M059J (cell line): ENCODE measurements around the gene AP5Z1. TPM values are rescaled to one million over a fixed set of nuclear protein-coding genes. Genes with fewer than 3 reads are reported as not detected.

Source experiments
- DNase-seq: peaks from one replicate; pipeline ENCODE4 v3.0.0-alpha.2; 2012; ENCODE audit warnings: low read depth
- total RNA-seq: library from RNA; depleted of rRNA; stranded (reverse); fragments of >200 nt; shearing (Covaris generic); gene quantifications from 2 replicates; pipeline ENCODE4 v1.2.3, GENCODE V29; 2014

The AP5Z1 gene
- total RNA-seq, 1 experiment from 2014 or later: 22.7 TPM

DNA sequence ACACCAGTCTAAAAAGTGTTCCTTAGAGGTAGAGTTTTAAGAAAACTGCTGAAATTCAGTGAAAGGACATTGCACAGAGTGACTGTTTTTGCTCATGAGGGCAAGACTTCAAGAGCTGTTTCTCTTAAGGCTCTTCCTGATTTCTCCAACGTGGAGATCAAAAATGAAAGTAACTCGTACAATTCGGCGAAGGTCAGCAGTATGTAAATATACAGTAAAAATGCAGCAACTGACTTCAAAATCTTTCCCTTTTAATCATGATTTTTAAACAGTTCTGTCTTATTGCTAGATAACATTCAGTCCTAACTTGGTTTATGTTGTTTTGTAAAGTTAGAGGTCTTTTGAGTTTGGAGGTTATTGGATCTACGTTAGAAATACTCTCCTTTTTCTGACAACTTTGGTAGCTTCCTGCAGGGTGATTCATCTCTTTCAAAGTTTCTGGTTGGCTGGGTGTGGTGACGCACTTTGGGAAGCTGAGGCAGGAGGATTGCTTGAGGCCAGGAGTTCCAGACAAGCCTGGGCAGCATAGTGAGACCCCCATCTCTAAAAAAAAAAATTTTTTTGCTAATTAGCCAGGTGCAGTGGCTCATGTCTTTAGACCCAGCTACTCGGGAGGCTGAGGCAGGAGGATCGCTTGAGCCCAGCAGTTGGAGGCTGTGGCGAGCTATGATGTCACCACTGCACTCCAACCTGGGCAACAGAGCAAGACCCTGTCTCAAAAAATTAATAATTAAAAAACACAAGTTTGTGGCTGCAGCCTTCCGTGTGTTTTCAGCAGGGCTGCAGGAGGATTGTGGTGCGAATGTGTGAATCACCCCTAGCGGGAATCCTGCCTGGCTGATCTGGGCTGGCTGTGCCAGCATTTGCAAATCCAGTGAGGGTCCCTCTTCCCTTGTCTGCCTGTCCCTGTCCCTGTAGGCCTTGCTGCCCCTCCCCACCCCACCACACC, 29.2 kb upstream of the AP5Z1 start:
- peak; percentile 18 for DNase-seq

DNA sequence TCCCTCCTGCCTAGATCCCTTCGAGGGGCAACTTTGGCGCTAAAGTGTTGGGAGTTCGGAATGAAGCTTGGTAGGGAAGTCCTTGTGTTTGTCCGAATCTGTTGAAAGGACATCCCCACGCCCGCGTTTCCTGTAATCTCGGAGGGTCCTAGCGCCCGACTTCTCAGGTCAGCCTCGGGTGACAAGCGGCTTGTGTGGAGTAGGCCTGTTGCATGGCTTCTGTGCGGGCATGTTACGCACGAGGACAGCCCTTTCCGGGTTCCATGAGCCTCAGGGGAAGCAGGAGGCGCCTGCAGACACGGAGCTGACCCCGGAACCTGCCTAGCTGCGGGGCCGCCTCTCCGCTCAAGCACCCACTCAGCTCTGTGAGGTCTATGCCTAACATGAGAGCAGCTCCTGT, 28.4 kb upstream of the AP5Z1 start:
- no peak for DNase-seq

DNA sequence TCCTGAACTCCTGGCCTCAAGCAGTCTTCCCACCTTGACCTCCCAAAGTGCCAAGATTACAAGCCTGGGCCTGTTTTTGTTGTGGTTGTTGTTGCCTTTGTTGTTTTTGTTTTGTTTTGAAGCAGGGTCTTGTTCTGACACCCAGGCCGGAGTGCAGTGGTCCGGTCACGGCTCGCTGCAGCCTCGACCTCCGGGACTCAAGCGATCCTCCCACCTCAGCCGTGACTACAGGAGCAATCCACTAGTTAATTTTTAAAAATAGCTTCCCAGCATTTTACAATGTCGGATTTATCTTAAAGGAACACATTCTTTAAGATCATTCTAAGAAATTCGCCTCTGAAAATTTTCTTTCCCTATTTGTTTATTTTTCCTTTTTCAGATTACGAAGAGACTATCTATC, 27.7 kb upstream of the AP5Z1 start:
- no peak for DNase-seq

DNA sequence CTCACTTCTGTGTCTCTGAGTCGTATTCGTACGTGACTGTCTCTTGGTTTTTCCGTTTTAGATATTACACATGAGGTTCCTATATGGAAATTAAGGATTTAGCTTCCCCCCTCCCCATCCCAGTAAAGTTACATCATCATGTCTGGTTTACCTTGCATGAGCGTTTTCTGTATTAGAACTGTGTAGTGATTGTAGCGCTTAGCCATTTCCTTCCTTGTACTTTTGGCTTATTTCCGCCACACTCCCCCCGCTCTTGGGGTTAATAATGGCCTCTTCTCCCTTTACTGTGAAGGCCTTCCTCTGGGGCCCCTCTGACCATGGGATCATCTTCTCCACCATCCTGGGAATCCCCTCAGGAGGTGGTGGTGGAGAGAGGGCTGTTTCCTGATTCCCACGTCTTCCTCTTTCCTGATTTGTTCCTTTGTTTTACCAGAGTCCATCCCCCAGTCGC, 27.2 kb upstream of the AP5Z1 start:
- DNase-seq: no peak

DNA sequence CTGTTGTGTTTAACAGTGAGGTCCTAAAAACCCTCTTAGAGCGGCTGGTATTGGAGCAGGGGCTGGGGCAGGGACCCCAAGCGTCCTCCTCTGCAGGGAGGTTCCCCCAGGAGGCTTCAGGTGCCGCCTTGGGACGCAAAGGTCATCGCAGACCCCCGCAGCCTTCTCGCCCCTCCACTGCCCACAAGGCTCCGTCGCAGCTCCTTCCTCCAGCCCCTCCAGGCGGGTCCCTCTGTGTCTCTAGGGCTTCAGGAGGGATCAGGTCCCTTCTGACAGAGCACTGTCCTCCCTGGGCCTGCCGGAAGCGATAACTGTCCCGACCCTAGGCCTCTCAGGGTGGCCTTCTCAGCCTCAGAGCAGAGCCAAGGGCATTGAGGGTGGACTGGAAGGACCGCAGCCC, 26.1 kb upstream of the AP5Z1 start:
- no peak for DNase-seq

DNA sequence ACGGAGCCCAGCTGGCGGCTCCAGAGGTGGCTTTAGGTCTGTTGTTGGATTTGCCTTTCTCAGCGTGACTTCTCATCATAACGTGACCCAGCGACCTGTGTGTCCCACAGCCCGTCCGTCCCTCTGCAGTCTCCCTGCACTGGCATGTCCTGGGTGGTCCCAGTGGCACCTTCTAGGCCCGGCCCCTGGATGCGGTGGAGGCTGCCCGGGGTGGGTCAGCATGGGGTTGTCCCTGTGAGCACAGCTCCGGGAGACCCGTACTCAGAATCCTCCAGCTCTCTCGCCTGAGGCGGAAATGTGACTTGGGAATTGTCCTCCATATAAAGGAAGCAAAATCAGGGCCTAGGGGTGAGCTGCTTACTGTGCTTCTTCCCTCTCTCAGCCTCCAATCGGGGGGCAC, 25.6 kb upstream of the AP5Z1 start:
- DNase-seq: no peak

DNA sequence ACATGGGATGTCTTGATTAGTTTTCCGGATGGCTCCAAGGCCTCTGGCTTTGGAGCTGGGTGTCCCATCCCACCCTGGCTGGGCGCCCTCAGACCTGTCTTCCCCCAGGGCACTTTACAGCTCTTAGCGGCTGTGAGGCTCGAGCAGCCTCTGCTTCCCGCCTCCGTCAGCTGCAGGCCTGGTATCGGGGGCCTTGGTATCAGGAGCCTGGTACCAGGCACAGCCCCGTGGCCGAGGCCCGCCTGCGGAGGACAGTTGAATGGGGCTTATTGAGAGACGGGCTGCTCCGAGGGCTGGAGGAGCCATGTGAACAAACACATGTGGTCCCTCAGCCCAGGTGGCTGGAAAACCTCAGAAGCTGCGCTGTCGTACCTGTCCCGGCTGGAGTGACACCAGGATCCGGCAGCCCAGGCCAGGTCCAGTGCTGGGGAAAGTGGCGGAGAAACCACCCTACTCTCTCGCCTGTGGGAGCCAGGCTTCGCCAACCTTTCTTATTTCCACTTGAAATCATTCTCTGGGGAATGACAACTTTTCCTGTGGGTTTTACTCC, 23.9 kb upstream of the AP5Z1 start:
- DNase-seq: no peak

DNA sequence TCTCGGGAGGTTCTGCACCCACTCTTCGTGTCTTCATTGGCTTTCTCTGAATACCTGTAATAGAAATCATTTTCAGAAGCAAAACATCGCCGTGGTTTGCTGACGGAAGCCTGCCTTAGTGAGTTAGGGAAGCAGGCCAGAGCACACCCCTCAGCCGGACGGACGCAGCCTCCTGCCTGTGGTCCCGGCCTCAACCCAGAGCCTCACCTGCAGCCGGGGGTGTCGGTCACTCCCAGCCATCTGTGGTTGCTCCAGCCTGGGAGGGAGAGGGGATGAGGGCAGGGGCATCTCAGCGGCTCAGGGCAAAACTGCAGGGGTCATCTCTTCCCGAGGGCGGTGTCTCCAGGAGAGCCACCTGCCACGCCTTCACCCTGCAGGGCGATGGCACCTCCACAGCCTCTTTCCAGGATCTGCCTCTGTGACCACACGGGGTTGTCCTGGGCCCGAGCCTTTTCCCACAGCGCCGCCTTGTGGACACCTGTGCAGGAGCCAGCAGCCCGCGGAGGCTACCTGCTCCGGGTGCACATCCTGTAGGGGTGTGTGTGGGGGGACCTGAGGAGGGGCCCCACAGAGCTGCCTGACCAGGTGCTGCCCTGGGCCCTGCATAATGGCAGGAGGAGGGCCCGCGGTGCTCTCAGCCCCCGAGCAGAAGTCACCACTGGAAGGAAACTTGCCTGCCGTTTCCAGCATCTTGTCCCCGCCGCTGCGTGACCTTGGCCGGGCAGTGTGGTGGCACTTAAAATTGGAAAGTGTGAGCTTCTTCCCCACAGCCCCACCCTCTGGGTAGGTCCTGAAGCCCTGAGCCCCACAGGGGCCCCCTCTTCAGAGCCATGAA, 21.6 kb upstream of the AP5Z1 start:
- peak; percentile 59 for DNase-seq

DNA sequence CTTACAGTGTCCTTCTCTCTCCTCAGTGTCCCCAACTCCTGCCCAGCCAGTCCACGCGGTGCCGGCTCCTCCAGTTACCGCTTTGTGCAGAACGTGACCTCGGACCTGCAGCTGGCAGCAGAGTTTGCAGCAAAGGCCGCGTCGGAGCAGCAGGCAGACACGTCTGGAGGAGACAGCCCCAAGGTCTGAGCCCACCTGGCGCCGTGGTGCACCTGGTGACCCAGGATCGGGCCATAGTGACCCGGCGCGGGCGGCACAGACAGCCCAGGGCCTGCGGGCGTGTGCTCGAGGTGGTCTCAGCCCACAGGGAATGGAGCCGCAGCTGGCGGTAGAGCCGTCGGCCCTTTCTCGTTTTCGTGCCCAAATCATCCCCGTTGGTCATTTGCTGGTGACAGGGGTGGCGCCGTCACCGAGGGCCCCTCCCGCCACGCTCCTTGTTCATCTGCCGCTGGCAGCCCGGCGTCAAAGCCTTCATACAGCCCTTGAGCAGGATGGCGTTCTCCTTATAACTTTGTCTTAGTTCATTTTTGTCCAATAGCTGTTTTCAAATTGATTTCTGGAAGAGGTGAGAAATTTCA, 20.9 kb upstream of the AP5Z1 start:
- no peak for DNase-seq

DNA sequence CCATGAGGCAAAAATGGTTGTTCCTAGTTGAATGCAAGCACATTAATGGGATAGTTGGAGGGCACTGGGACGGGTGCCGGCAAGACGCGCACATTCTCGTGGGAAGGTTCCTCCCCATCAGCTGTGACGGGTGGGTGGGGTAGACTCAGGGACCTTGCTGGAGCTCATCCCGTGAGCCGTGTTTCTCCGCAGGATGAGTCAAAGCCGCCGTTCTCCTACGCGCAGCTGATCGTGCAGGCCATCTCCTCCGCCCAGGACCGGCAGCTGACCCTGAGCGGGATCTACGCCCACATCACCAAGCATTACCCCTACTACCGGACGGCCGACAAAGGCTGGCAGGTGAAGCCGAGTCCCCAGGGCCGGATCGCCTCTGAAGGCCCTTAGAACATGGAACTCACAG, 20.4 kb upstream of the AP5Z1 start:
- no peak for DNase-seq

DNA sequence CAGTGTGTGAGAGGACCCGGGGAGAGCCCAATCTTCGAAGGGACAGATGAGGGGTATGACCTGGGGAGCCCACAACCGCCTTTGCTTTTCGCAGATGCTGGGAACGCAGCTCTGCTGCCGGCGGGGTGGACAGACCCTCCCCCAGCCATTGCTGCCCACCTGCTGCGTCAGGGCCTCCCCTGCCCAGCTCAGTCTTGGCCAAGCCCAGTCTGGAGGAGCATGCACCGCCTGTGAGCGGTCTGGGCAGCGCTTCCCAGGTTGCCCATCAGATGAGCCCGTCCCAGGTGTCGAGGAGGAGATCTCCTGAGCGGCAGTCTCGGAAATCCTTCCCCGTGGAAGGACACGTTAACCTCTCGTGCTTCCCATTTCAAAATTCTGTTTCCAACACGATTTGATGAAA, 17.3 kb upstream of the AP5Z1 start:
- no peak for DNase-seq

DNA sequence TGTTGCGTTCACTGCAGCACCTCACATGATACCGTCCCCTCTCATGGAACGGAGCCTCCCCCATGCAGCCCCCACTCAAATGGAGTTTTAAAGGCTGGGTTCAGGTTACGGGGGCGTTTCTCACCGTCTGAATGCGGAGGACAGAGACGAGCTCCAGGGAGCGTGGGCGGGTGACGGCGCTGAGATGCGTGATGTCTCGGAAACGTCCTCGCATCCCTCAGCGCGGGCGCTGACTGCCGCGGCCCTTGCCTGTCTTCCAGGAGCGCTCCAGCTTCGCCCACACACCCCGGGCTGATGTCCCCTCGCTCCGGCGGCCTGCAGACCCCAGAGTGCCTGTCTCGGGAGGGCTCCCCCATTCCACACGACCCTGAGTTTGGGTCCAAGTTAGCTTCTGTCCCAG, 16.6 kb upstream of the AP5Z1 start:
- DNase-seq: no peak

DNA sequence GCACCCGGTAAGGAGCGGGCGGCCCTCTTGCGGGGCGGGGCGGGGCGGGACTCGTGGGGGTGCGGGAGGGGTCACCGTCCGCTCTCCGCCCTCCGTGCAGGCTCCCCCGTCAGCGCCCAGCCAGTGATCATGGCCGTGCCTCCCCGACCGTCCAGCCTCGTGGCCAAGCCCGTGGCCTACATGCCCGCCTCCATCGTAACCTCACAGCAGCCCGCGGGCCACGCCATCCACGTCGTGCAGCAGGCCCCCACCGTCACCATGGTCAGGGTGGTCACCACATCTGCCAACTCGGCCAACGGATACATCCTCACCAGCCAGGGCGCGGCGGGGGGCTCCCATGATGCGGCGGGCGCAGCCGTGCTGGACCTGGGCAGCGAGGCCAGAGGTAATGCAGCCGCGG, 16.2 kb upstream of the AP5Z1 start:
- DNase-seq: no peak

DNA sequence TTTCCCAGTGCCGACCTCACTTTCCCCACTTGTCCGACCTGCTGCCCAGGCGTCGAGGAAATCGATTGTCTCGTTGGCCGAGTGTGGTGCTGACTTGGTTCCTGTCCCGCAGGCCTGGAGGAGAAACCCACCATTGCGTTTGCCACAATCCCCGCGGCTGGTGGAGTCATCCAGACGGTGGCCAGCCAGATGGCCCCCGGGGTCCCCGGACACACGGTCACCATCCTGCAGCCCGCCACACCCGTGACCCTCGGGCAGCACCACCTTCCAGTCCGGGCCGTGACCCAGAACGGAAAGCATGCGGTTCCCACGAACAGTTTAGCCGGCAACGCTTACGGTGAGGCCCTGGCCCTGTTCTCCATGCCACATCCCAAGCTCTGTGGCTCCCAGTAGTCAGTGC, 14.5 kb upstream of the AP5Z1 start:
- DNase-seq: no peak

DNA sequence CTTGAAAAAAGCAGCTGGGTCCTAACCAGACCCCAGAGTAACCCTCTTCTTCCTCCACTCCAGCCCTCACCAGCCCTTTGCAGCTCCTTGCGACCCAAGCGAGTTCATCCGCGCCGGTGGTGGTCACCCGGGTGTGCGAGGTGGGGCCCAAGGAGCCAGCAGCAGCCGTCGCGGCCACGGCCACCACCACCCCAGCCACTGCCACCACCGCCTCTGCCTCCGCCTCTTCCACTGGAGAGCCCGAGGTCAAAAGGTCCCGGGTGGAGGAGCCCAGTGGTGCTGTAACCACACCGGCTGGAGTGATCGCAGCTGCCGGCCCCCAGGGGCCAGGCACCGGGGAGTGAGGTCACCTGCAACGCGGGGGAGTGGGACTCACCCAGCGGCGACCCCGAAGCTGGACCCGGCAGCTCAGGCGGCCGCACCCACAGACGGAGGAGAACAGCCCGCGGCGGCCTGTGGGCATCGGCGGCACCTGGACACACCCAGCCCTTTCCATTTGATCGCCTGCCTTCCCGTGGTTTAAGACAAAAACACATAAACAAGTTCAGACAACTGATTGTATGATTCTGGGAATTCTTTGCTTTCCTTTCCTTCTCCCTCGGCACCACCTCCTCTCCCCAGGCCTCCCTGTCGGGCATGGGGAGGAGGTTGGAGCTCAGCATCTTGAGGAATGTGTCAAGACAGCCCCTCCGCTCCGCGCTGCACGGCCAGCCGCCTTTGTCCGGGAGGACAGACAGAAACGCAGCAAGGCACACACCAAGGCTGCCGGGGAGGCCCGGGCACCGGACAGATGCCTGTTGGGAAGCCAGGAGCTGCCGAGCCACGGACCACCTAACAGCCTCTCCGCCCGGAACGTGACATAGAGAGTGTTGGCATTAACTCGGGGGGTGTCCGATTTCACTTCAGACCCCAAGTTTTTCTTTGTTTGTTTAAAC, 13.0 kb upstream of the AP5Z1 start:
- DNase-seq: no peak

DNA sequence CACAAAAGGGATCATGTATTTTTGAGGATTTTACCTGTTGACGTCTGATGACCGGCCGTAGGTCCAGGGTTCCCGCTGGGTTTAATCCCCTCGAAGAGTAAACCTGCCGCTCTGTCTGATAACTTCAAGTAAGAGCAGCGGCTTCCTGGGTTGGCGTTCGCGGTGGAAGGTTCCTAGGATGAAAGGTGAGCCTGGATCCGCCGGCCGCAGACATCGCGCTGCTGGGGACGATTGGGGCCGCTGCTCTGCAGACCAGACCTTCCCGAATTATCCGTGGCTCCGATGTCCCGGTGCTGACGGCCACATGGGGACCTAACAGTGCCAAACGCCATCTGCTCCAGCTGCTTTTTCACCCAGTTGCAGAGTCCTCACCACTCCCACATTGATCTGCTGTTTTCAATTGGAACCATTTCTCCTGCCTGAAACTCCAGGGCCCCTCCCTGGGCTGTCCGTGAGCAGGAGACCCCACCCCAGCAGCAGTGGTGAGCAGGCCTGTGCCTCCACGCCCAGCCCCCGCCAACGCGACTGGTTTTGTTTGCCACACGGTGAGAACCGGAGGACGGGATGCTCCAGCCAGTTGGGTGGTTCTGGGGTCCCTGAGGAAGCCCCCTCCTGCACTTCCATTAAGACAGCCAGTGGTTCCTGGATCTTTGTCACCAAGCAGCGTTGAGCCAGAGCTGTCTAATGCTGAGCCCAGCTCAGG, 12.2 kb upstream of the AP5Z1 start:
- DNase-seq: no peak

DNA sequence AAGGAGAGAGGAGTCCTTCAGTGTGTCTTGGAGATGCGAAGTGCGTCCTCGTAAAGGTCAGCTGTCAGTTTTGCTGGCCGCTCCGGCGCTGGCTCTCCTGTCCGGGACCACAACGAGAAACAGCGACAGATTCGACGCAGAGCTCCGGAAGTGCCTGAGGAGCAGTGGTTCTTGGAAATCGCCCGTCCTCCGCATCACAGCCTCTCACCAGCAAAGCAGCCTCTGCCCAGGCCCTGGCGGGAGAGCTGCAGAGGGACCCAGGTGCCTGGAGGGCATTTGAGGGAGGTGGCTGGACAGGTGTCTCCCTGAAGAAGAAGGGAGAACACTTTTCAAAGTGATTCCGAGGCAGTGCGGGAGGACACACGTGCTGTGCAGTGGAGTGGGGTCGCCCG, 11.6 kb upstream of the AP5Z1 start:
- DNase-seq: no peak

DNA sequence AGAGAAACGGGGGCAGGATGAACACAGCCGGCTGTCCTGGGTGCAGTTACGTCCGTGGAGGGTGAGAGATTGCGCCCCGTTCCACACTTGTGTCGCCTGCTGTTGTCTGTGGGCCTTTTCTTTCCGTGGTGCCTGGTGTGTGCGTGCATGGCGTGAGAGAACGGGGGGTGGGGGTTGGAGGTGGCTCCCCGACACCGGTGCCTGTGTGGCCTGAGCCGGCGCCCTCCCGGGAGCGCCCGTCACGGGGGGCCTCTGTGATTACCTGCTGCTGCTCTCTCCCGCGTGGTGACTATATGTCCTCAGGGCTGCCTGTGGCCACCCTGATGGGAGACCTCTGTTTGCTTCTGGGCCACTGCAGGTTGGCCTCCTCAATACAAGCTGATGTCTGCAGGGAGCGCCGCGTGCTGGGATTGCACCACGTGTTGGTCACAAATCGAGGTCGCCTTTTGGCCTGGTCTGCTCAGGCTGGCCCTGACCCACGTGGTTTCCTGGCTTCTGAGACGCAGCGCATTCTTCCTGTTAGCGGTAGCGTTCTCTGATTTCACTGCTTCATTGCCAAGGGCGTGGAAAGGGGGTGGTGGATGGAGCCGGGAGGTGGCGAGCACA, 10.9 kb upstream of the AP5Z1 start:
- DNase-seq: no peak

DNA sequence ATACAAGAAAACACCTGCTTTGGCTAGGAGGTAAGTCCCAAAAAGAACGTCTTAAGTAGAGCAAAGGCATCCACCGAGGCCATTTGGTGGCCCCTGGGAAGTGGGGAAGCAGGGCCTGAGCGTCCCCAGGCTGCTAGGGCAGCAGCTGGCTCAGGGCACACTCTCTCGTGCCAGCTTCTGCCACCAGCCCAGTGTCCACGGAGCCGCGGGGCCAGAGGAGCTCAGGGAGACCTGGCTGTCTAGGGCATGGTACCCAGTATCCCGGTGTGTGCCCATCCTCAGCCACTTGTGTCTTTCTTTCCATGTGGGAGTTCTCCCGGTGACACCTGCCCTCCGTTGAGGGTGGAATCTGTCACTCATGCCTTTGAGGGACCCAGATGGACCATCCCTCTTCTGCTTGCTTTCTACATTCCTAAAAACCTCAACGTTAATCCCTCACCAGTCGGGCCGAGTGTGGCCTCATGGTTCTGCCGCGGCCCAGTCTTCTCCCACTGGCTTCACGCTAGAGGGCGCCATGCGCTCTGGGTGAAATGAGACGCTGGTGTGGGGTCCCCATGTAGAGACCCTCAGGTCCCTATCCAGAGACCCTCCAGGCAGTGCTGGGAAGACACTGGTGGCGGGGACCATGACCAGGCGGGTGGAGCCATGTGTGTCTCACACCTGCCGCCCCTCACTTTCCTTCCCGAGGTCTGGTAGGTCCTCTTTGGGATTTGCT, 9.5 kb upstream of the AP5Z1 start:
- DNase-seq: no peak
